Endothelial cell of umbilical vein (primary cell): ENCODE measurements around the gene UBE3A. TPM values are rescaled to one million over a fixed set of nuclear protein-coding genes. Genes with fewer than 3 reads are reported as not detected.

Experiments used
- BruUV-seq: library from RNA; stranded (reverse); fragments of 400-500 nt; replicated peaks from 2 replicates; lab custom pipeline; 2021; lab: Mats Ljungman, UMichigan
- CTCF ChIA-PET: fragments of 300-600, 350-600 bp; sonication (Branson Sonifier 250); formaldehyde crosslinking; loops from one replicate; lab custom pipeline; 2021; ENCODE audit warnings: antibody characterized with exemption, inconsistent platforms; lab: Charles Lee
- POLR2A ChIA-PET: fragments of 300-600, 350-600 bp; sonication (Branson Sonifier 250); formaldehyde crosslinking; loops from one replicate; lab custom pipeline; 2021; ENCODE audit warnings: antibody characterized with exemption, inconsistent platforms; lab: Charles Lee
- DNase-seq: peaks from one replicate; pipeline ENCODE4 v3.0.0-alpha.2; 2011; ENCODE audit warnings: low read depth, low spot score
- FAIRE-seq: peaks from 2 replicates; lab custom pipeline; 2011; peaks lifted over from hg19 to GRCh38; lab: Jason Lieb, UNC
- H2AFZ ChIP-seq: 2 replicates; pipeline ENCODE4 v1.6.0; 2012; ENCODE audit warnings: low read depth, low read length, control low read depth, inconsistent platforms
- H3K27ac ChIP-seq: 2 replicates; pipeline ENCODE4 v1.5.1; 2011; ENCODE audit warnings: low read depth, mild to moderate bottlenecking, control low read depth, low read length, moderate library complexity; ENCODE audit not compliant: insufficient read depth
- H3K27me3 ChIP-seq, 2 experiments: 2 replicates each; pipeline versions ENCODE4 v1.6.0 to v1.6.1; 2011; ENCODE audit warnings: low read length in 2 of 2, mixed read lengths in 1 of 2; ENCODE audit not compliant: control insufficient read depth in 2 of 2, insufficient read depth in 2 of 2
- H3K36me3 ChIP-seq, 2 experiments: 2 replicates in 1 of 2; 3 replicates in 1 of 2; pipeline ENCODE4 v1.5.1; 2011; ENCODE audit warnings: low read length in 2 of 2, mild to moderate bottlenecking in 1 of 2, moderate library complexity in 1 of 2; ENCODE audit not compliant: control insufficient read depth in 2 of 2, insufficient read depth in 2 of 2; ENCODE audit errors: extremely low read depth in 1 of 2
- H3K4me1 ChIP-seq: 3 replicates; pipeline ENCODE4 v1.5.1; 2011; ENCODE audit warnings: mild to moderate bottlenecking, low read length; ENCODE audit not compliant: control insufficient read depth, insufficient read depth; ENCODE audit errors: extremely low read depth
- H3K4me2 ChIP-seq: 2 replicates; pipeline ENCODE4 v1.6.1; 2011; ENCODE audit warnings: low read length, control low read depth, mixed read lengths; ENCODE audit not compliant: insufficient read depth
- H3K4me3 ChIP-seq, 3 experiments: fragments of 200-600 bp in 1 of 3; sonication (generic), shearing (Covaris generic) in 1 of 3; replicated peaks in 1 of 3; 2 replicates each; pipeline ENCODE4 v1.5.1; 2011 to 2016; ENCODE audit warnings: control low read depth in 3 of 3, low read length in 3 of 3, mild to moderate bottlenecking in 2 of 3, inconsistent platforms in 1 of 3, low read depth in 1 of 3, moderate library complexity in 1 of 3; ENCODE audit not compliant: insufficient read depth in 1 of 3
- H3K79me2 ChIP-seq: 2 replicates; pipeline ENCODE4 v1.6.0; 2012; ENCODE audit warnings: low read length, inconsistent platforms; ENCODE audit not compliant: control insufficient read depth, insufficient read depth
- H3K9ac ChIP-seq: replicated peaks from 2 replicates; pipeline ENCODE3; 2011; ENCODE audit warnings: low read length, control low read depth; ENCODE audit not compliant: insufficient read depth; ENCODE audit errors: extremely low read depth
- H3K9me1 ChIP-seq: replicated peaks from 3 replicates; pipeline ENCODE4 v1.6.0; 2011; ENCODE audit warnings: mild to moderate bottlenecking, low read length; ENCODE audit not compliant: control insufficient read depth, insufficient read depth; ENCODE audit errors: extremely low read depth
- H3K9me3 ChIP-seq: replicated peaks from 2 replicates; pipeline ENCODE4 v1.5.1; 2012; ENCODE audit warnings: low read length, inconsistent platforms; ENCODE audit not compliant: control insufficient read depth, insufficient read depth
- H4K20me1 ChIP-seq: replicated peaks from 2 replicates; pipeline ENCODE3; 2011; ENCODE audit warnings: mild to moderate bottlenecking, low read length; ENCODE audit not compliant: control insufficient read depth, insufficient read depth; ENCODE audit errors: extremely low read depth
- CTCF ChIP-seq, 2 donors: IDR thresholded peaks; 1 replicate in 1 of 2; 2 replicates in 1 of 2; pipeline ENCODE4 v1.5.1; 2011; ENCODE audit warnings: low read length in 2 of 2, mild to moderate bottlenecking in 2 of 2, moderate library complexity in 2 of 2, control low read depth in 1 of 2, inconsistent platforms in 1 of 2, low read depth in 1 of 2; ENCODE audit not compliant: insufficient read depth in 1 of 2; ENCODE audit errors: extremely low read depth in 1 of 2
- EZH2 ChIP-seq: IDR thresholded peaks from 2 replicates; pipeline ENCODE4 v1.6.1; 2012; ENCODE audit warnings: borderline replicate concordance, low read depth, mild to moderate bottlenecking, moderate library complexity, low read length, inconsistent platforms; ENCODE audit not compliant: severe bottlenecking
- FOS ChIP-seq: IDR thresholded peaks from 2 replicates; pipeline ENCODE4 v1.6.1; 2011; ENCODE audit warnings: mild to moderate bottlenecking, low read length, moderate library complexity, borderline replicate concordance; ENCODE audit not compliant: insufficient read depth
- GATA2 ChIP-seq: IDR thresholded peaks from 2 replicates; pipeline ENCODE4 v1.7.0; 2011; ENCODE audit warnings: low read depth, mild to moderate bottlenecking, moderate library complexity, mixed read lengths, low read length; ENCODE audit not compliant: insufficient read length, insufficient read depth
- JUN ChIP-seq: IDR thresholded peaks from 2 replicates; pipeline ENCODE4 v1.6.1; 2011; ENCODE audit warnings: borderline replicate concordance, low read depth; ENCODE audit not compliant: insufficient read length, insufficient read depth
- MAX ChIP-seq: IDR thresholded peaks from 2 replicates; pipeline ENCODE4 v1.6.1; 2011; ENCODE audit not compliant: insufficient read depth, insufficient read length
- MYC ChIP-seq: IDR thresholded peaks from one replicate; pipeline ENCODE4 v1.6.1; 2011; ENCODE audit warnings: mild to moderate bottlenecking, low read depth, low read length
- POLR2A ChIP-seq: IDR thresholded peaks from 2 replicates; pipeline ENCODE4 v1.6.1; 2012; ENCODE audit warnings: low read depth, mild to moderate bottlenecking, control low read depth, low read length
- POLR2AphosphoS5 ChIP-seq: IDR thresholded peaks from 2 replicates; pipeline ENCODE4 v1.6.1; 2012; ENCODE audit warnings: low read depth, mild to moderate bottlenecking, control low read depth, low read length, moderate library complexity; ENCODE audit not compliant: insufficient read depth
- dilution Hi-C: fragments of 300-500 bp; cut with MboI; formaldehyde crosslinking; loops from one replicate; pipeline ENCODE4 v1.15.0; 2019; ENCODE audit warnings: low sequenced_read_pairs; ENCODE audit not compliant: extremely low pct_ligation_motif_present
- intact Hi-C: fragments of 100-400 bp; cut with micrococcal nuclease; formaldehyde crosslinking; loops from one replicate; pipeline ENCODE4 v1.10.0; 2022
- polyA plus RNA-seq, 4 experiments: library from polyadenylated mRNA; depleted of rRNA in 3 of 4; stranded (reverse) in 3 of 4; unstranded in 1 of 4; fragments of >200 nt; gene quantifications; 2 replicates each; pipeline versions ENCODE4 v1.2.1 to v1.2.3, GENCODE V29; 2011 to 2012; ENCODE audit warnings: missing spikeins in 1 of 4
- total RNA-seq: library from RNA; stranded (reverse); gene quantifications from 2 replicates; pipeline ENCODE4 v1.2.3, GENCODE V29; 2021

The UBE3A gene
- total and polyA plus RNA-seq, 2 donors (not counting 3 experiments of a cell fraction or from before 2014, with no cell fraction given), result 8.5 to 69.3 TPM

DNA sequence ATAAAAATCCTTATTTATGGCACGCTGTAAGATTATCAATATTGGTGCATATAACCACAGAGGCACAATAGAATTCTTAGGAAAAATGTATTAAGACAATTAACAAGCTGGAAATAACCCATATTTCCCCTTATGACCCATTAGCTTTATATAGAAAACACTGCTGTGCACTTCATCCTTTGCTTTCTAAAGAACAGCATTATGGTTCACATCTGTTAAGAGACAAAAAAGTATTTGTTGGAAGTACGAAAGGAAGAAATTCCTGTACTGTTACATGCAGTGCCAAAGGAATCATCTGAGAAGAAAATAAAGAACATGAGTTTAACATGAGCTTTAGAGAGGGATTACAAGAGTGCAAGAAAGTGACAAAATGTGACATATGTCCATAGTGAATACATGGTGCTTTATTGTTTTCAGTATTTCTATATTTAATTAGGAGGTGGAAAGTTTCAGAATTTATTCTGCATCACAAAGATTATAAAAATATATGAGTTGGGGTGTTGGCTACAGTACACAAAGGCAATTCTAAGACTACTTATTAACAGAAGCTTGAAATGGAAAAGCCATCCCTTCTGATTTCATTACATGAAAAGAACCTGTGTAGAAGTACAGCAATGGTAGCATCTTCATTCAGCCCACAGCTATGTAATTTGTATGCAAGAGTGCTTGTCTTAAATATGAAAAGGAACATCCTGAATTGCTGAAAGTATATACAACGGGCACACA is 6.8 kb downstream of the UBE3A start:
- H3K9me1 ChIP-seq, result no peaks in the 10 kb centered on the region
- H2AFZ ChIP-seq, result no peak overlapping the region
- DNase-seq (no peak), FAIRE-seq (no peak)
- H3K4me1 ChIP-seq, result peaks cover 9% of the 10 kb centered on the region
- H4K20me1 ChIP-seq, result peaks cover 19% of the 10 kb centered on the region
- intact Hi-C loops, result loop anchor here (5.0 kb wide), 1 partner anchor 90 kb away; no protein-coding TSS in a partner anchor
- TF ChIP-seq MYC, result no peak
- no peak for TF ChIP-seq POLR2A
- no peak for TF ChIP-seq CTCF (IDR thresholded peaks at IDR 0.05; ENCODE audit: extremely low read depth in 1 of 2, insufficient read depth in 1 of 2, low read depth in 1 of 2, low read length in 2 of 2)
- no peak for TF ChIP-seq MAX
- no peak for TF ChIP-seq FOS
- no peak for TF ChIP-seq GATA2
- no peak for TF ChIP-seq POLR2AphosphoS5
- TF ChIP-seq EZH2, result no peak
- TF ChIP-seq JUN, result no peak
- H3K9ac ChIP-seq, result no peak overlapping the region
- dilution Hi-C loops, result no loop called here
- H3K27me3 ChIP-seq, result no peaks in the 10 kb centered on the region
- CTCF ChIA-PET, result no interaction called here
- no peak overlapping the region for H3K27ac ChIP-seq
- no TSS peak for BruUV-seq
- POLR2A ChIA-PET, result no interaction called here
- no peak overlapping the region for H3K4me3 ChIP-seq
- H3K36me3 ChIP-seq, result no peaks in the 10 kb centered on the region
- no peaks in the 10 kb centered on the region for H3K9me3 ChIP-seq
- H3K79me2 ChIP-seq, result peaks cover 97% of the 10 kb centered on the region
- H3K4me2 ChIP-seq, result no peak overlapping the region
